Nephron progenitor cell (in vitro differentiated cells): ENCODE measurements around the gene KIF1A.

Experiments used
- DNase-seq: peaks from one replicate; pipeline ENCODE4 v3.0.0; 2021
- H3K27ac Mint-ChIP-seq: 2 replicates; pipeline ENCODE4 v1.8.0; 2021; ENCODE audit warnings: mild to moderate bottlenecking, moderate library complexity, mixed read lengths
- H3K27me3 Mint-ChIP-seq: 2 replicates; pipeline ENCODE4 v1.8.0; 2021; ENCODE audit warnings: mild to moderate bottlenecking, low read depth, mixed read lengths; ENCODE audit not compliant: poor library complexity
- H3K36me3 Mint-ChIP-seq: 2 replicates; pipeline ENCODE4 v1.8.0; 2021; ENCODE audit warnings: low read depth, mixed read lengths
- H3K4me1 Mint-ChIP-seq: 2 replicates; pipeline ENCODE4 v1.8.0; 2021; ENCODE audit warnings: mixed read lengths
- H3K4me3 Mint-ChIP-seq: 2 replicates; pipeline ENCODE4 v1.8.0; 2021; ENCODE audit warnings: mild to moderate bottlenecking, moderate library complexity, mixed read lengths
- H3K9me3 Mint-ChIP-seq: 2 replicates; pipeline ENCODE4 v1.8.0; 2021; ENCODE audit warnings: mild to moderate bottlenecking, moderate library complexity, mixed read lengths
- CTCF ChIP-seq: fragments of 200-600 bp; sonication (generic); IDR thresholded peaks from 2 replicates; pipeline ENCODE4 v1.5.0; 2021; ENCODE audit warnings: antibody characterized with exemption

Gene KIF1A

GRCh38 chr2:240796543-240797499 is 23.2 kb downstream of the KIF1A start:
- Mint-ChIP-seq H3K4me1 (peaks cover 67% of the 10 kb centered on the region), H3K9me3 (peaks cover 20% of the 10 kb centered on the region), H3K4me3 (no peak overlapping the region), H3K36me3 (peaks cover 5% of the 10 kb centered on the region), H3K27me3 (peaks cover 22% of the 10 kb centered on the region), H3K27ac (peak overlapping the region; percentile 79)
- TF ChIP-seq CTCF = no peak
- DNase-seq = peak; percentile 1

- peak; percentile 3 for DNase-seq
- H3K4me1 Mint-ChIP-seq = peaks cover 70% of the 10 kb centered on the region
Observed at GRCh38 chr2:240795916-240796510, 24.0 kb downstream of the KIF1A start.

GRCh38 chr2:240795454-240795853 is 24.6 kb downstream of the KIF1A start:
- Mint-ChIP-seq H3K36me3 (no peaks in the 10 kb centered on the region), H3K27ac (no peak overlapping the region), H3K4me3 (no peak overlapping the region), H3K27me3 (peaks cover 22% of the 10 kb centered on the region), H3K9me3 (peaks cover 6% of the 10 kb centered on the region), H3K4me1 (peaks cover 75% of the 10 kb centered on the region)
- TF ChIP-seq CTCF = no peak
- peak; percentile 0 for DNase-seq

More at GRCh38 chr2:240795916-240796510, 24.0 kb downstream of the KIF1A start:
- H3K36me3 Mint-ChIP-seq = peaks cover 2% of the 10 kb centered on the region
- H3K4me3 Mint-ChIP-seq = no peak overlapping the region
- peaks cover 22% of the 10 kb centered on the region for H3K27me3 Mint-ChIP-seq
- peak overlapping the region; percentile 79 for H3K27ac Mint-ChIP-seq
- no peak for TF ChIP-seq CTCF
- peaks cover 12% of the 10 kb centered on the region for H3K9me3 Mint-ChIP-seq

GRCh38 chr2:240794178-240794721 is 25.8 kb downstream of the KIF1A start:
- TF ChIP-seq CTCF = no peak
- peak; percentile 10 for DNase-seq
- Mint-ChIP-seq H3K4me3 (peak overlapping the region; percentile 29), H3K9me3 (no peaks in the 10 kb centered on the region), H3K27me3 (peaks cover 16% of the 10 kb centered on the region), H3K27ac (peak overlapping the region; percentile 37), H3K4me1 (peaks cover 76% of the 10 kb centered on the region), H3K36me3 (no peaks in the 10 kb centered on the region)

- H3K27me3 Mint-ChIP-seq = peaks cover 16% of the 10 kb centered on the region
- H3K4me1 Mint-ChIP-seq = peaks cover 81% of the 10 kb centered on the region
- no peak overlapping the region for H3K4me3 Mint-ChIP-seq
- H3K9me3 Mint-ChIP-seq = no peaks in the 10 kb centered on the region
- no peak for TF ChIP-seq CTCF
- no peak overlapping the region for H3K27ac Mint-ChIP-seq
- DNase-seq = peak; percentile 2
- no peaks in the 10 kb centered on the region for H3K36me3 Mint-ChIP-seq
Observed at GRCh38 chr2:240793313-240794177, 26.5 kb downstream of the KIF1A start.
